ENCODE results near the gene FAAH.

DNA sequence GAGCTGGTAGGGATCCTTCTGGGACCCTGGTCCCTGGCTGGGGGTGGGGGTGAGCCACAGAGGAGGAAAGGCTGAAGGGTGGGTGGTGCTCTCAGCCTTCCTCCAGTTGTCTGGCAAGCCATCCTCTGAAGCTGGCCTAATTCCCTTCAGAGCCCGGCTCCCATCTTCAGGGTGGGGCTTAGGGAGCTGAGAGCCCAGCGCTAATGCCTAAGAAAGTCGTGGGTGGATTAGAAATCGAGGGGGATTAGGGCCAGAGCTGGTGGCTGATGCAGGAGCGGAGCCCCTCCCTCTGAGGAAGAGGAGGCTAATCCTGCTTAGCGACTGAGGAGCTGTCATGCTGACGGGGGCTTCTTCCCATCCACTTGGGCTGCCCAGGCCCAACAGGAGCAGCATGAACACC, 64.7 kb downstream of the FAAH start:
- TF ChIP-seq GATA3 (IDR thresholded peaks at IDR 0.05; ENCODE audit: low read depth, low read length) (no peak), GATA2 (IDR thresholded peaks at IDR 0.05; ENCODE audit: low read depth, low read length) (no peak)

All from SH-SY5Y (cell line).